GM20431 (cell line): ENCODE measurements around the gene GPR89A.

ENCODE experiments used
- in situ Hi-C: fragments of 300-500 bp; cut with MseI, MboI; formaldehyde crosslinking; loops from one replicate; pipeline ENCODE4 v1.15.0; 2020; ENCODE audit warnings: low sequenced_read_pairs; ENCODE audit not compliant: unreplicated experiment

Gene GPR89A

DNA sequence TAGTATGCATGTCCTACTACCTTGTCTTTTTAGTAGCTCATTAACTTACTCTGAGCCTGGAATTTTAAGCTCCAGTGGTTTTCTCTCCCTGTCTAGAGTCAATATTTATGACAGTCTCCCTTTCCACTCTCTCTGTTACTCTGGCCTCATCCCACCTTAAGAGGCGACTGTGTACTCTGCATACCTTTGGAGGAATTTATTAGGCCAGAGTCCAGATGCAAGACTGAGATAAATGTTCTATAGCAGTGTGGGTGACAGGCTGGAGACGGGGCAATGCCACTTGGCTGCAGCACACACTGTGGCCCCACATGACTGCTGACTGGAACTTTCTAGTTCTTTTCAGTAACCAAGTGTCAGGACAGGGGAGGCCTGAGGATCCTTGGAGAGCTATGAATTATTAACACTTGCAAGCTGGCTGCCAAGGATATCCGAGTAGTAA, 103.4 kb downstream of the GPR89A start:
- in situ Hi-C loops = loop anchor here (25.0 kb wide), 1 partner anchor 99 kb away; the partner anchor contains the start of gene GPR89A

DNA sequence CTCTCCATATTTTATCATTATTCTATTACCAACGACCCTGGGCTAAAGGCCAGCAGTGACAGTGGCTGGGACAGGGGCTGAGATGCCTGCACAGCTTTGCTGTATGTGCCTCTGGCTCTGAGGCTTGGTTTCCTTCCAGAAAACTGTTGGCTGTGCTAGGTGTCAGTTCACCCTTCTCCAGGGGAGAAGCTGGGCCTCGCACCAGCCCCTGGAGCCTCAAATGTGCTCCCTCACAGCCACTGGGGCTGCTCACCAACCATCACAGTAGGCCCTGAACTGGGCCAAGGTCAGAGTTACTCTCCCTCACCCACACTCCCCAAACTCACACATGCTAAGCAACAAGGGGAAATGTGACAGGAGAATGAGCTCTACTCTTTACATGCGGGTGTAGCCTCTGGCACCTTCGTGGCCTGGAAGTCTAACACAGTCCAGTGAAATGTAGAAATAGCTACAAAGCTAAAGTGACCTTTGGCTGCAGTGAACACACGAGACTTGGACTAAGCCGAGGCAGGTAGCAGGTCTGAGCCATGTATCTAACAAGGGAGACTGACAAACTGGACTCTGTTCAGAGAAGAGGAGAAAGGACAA, 106.8 kb downstream of the GPR89A start:
- in situ Hi-C loops = loop anchor here (25.0 kb wide), 1 partner anchor 102 kb away; the partner anchor contains the start of gene GPR89A

DNA sequence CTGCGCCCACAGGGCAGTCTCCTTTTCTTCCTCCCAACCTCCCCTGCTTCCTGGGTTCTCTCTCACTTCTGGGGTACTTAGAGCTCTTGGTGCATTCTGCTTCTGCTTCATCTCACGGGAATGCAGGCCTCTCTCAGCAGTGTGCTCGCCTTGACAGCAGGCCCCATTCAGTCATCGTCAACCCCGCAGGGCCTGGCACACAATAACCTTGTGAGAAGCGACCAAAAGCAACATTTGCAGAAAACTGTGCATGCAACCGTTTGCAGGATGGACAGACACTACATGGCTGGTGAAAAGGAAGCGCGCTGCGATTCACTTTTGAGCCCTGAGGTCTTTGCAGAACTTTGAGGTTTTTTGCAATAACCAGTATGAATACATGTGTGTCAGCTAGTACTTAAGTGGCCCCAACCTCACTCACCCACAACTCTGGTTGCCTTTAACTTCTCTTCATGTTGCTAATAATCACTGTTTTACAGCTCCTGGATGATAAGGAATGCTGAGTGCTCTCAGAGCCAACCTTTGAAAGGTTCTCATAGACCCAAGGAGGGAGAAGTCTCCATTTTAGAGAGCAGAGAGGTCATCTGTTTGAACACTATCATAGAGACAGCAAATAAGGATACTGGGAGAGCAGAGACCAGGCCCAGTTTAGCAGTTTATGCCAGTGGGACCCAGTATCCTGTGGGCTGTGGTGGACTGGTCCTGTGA, 109.0 kb downstream of the GPR89A start:
- in situ Hi-C loops = loop anchor here (25.0 kb wide), 1 partner anchor 104 kb away; the partner anchor contains the start of gene GPR89A

DNA sequence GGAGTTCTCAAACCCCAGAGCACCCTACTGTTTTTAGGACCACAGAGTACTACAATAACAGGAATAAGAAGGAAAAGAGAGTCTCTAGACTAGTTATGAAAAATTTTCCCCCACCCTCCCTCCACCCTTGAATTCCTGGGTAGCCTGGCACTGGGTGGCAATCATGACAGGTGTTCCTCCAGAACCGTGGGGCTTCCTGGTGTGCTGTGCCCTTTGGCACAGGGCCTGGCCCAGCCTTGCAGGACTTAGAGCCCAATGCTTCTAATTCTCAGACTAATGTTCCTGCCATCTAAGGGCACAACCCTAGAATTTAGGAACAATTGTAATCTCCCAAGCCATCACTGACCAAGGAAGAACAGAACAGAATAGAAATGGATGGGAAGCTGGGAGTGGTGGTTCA, 110.0 kb downstream of the GPR89A start:
- in situ Hi-C loops = loop anchor here (25.0 kb wide), 1 partner anchor 106 kb away; the partner anchor contains the start of gene GPR89A

DNA sequence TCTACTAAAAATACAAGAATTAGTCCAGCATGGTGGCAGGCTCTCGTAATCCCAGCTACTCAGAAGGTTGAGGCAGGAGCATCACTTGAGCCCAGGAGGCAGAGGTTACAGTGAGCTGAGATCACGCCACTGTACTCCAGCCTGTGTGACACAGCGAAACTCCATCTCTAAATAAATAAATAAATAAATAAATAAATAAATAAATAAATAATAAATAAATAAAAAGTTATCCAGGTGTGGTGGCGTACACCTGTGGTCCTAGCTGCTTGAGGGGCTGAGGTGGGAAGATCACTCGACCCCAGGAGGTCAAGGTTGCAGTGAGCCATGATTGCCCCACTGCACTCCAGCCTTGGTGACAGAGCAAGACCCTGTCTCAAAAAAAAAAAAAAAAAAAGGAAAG, 110.7 kb downstream of the GPR89A start:
- in situ Hi-C loops = loop anchor here (25.0 kb wide), 1 partner anchor 106 kb away; the partner anchor contains the start of gene GPR89A

DNA sequence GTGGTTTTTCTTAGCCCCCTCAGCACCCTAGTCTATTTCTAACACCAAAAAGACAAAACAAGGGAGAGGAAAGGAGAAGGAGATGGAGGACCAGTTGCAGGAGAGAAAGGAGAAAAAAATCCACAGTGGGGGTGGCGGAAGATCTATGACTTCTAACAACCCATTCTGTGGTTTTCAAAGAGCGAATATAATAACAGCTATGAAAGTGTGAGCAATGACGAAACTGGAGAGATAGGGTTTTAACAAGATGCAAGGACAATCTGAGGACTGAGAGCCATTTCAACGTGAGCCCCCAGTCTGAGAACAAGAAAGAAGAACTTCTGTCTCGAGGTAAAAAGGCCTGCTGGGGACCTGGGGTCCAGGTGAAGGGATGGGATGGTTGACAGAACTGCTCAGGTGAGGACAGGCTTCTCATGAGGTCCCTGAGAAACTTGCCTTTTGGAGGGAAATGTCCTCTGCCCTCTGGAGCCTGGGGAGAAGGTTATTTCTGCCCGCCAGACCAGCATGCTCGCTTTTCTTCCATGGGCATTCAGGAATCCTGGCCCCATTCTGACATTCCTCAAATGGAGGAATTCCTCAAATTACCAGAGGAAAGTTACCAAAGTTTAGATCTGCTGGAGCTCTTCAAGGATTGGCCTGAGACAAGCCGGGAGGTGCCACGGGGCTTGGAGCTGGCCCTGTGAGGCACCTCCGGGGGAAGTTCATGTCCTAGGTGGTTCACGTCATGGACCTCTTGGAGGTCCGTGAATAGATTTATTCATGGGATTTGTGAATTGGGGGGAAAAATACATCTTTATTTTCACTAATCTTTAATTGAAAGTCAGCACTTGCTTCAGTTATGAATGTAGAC, 111.7 kb downstream of the GPR89A start, which contains the start of gene CD160:
Gene CD160 (plus strand): TSS at position 270 of the 850 bp plus-strand sequence. CDS start 8,829 bp downstream, outside the sequence.
- in situ Hi-C loops = loop anchor here (25.0 kb wide), 1 partner anchor 107 kb away; the partner anchor contains the start of gene GPR89A
